Gastrocnemius medialis (tissue), 4 donors: ENCODE results near the gene ATP2C2. TPM values are rescaled to one million over a fixed set of nuclear protein-coding genes. Genes with fewer than 3 reads are reported as not detected.

ENCODE experiments used
- ATAC-seq, 2 donors: fragments of 150-250 bp; one replicate each; pipeline ENCODE4 v1.9.1; 2016
- DNase-seq, 2 donors: peaks; one replicate each; pipeline ENCODE4 v3.0.0-alpha.2; 2019
- H3K27ac ChIP-seq, 4 donors: fragments of 200-600 bp; sonication (generic); 1 replicate in 1 of 4; 2 replicates in 3 of 4; pipeline ENCODE4 v1.5.1; 2016 to 2018; ENCODE audit warnings: mild to moderate bottlenecking in 2 of 4, moderate library complexity in 1 of 4
- H3K27me3 ChIP-seq, 3 donors: fragments of 200-600 bp; sonication (generic) in 2 of 3; 1 replicate in 1 of 3; 2 replicates in 2 of 3; pipeline versions ENCODE4 v1.5.1 to v1.6.0; 2016 to 2019; ENCODE audit warnings: mild to moderate bottlenecking in 1 of 3, moderate library complexity in 1 of 3
- H3K36me3 ChIP-seq, 2 donors: fragments of 200-600 bp; sonication (generic) in 1 of 2; one replicate each; pipeline ENCODE4 v1.5.1; 2017 to 2018
- H3K4me1 ChIP-seq, 2 donors: fragments of 200-600 bp; sonication (generic) in 1 of 2; one replicate each; pipeline ENCODE4 v1.5.1; 2016 to 2017; ENCODE audit warnings: mild to moderate bottlenecking in 2 of 2
- H3K4me3 ChIP-seq, 4 donors: fragments of 200-600 bp; sonication (generic) in 3 of 4; 1 replicate in 1 of 4; 2 replicates in 3 of 4; pipeline ENCODE4 v1.5.1; 2016 to 2019; ENCODE audit warnings: mild to moderate bottlenecking in 2 of 4
- H3K9me3 ChIP-seq, 3 donors: fragments of 200-600 bp; sonication (generic) in 2 of 3; 1 replicate in 1 of 3; 2 replicates in 2 of 3; pipeline ENCODE4 v1.5.1; 2016 to 2019
- CTCF ChIP-seq, 5 experiments: fragments of 450-650 bp in 3 of 5; fragments of 200-600 bp in 2 of 5; sonication (generic) in 2 of 5; IDR thresholded peaks in 4 of 5; conservative IDR thresholded peaks in 1 of 5; 1 replicate in 4 of 5; 2 replicates in 1 of 5; pipeline ENCODE4 v1.5.1; 2016 to 2019; ENCODE audit warnings: antibody characterized with exemption in 5 of 5, mild to moderate bottlenecking in 3 of 5, moderate library complexity in 3 of 5
- POLR2A ChIP-seq, 2 donors: fragments of 450-650 bp; IDR thresholded peaks; one replicate each; pipeline ENCODE4 v1.6.1; 2017; ENCODE audit warnings: antibody characterized with exemption in 2 of 2, mild to moderate bottlenecking in 2 of 2, moderate library complexity in 2 of 2
- in situ Hi-C, 4 donors: fragments of 200-750 bp; cut with MboI; loops; one replicate each; pipeline versions ENCODE4 v1.15.0 to v1.8.0; 2017; ENCODE audit warnings: low sequenced_read_pairs in 4 of 4
- intact Hi-C: fragments of 100-400 bp; cut with DNase I; formaldehyde crosslinking; loops from one replicate; pipeline ENCODE4 v1.15.1; 2023; ENCODE audit warnings: low total_unique reads
- total RNA-seq, 4 donors: library from RNA; depleted of rRNA; stranded (reverse); fragments of >200 nt; gene quantifications; one replicate each; pipeline versions ENCODE4 v1.1.0 to v1.2.3, GENCODE V29; 2016

ATP2C2 gene
- total RNA-seq, 4 donors from 2014 or later = 0.44 TPM; not detected in 3

GRCh38 chr16:84382396-84382795 is 14.1 kb downstream of the ATP2C2 start:
- in situ Hi-C loops (no loop called here), intact Hi-C loops (no loop called here)
- TF ChIP-seq POLR2A (IDR thresholded peaks at IDR 0.05) = no peak
- TF ChIP-seq CTCF (IDR thresholded peaks at IDR 0.05 in 4 of 5, conservative IDR thresholded peaks at IDR 0.05 in 1 of 5) = no peak
- H3K4me1 ChIP-seq = no peaks in the 10 kb centered on the region
- H3K4me3 ChIP-seq = no peak overlapping the region
- no peak overlapping the region for H3K27ac ChIP-seq
- no peaks in the 10 kb centered on the region for H3K27me3 ChIP-seq
- H3K36me3 ChIP-seq = no peaks in the 10 kb centered on the region
- ATAC-seq = no peak
- H3K9me3 ChIP-seq = no peaks in the 10 kb centered on the region
- no peak for DNase-seq

GRCh38 chr16:84383106-84383505 is 14.8 kb downstream of the ATP2C2 start:
- ATAC-seq = no peak
- H3K27me3 ChIP-seq = no peaks in the 10 kb centered on the region
- H3K9me3 ChIP-seq = no peaks in the 10 kb centered on the region
- in situ Hi-C loops = no loop called here
- TF ChIP-seq POLR2A (IDR thresholded peaks at IDR 0.05) = no peak
- no peak for TF ChIP-seq CTCF (IDR thresholded peaks at IDR 0.05 in 4 of 5, conservative IDR thresholded peaks at IDR 0.05 in 1 of 5)
- no peaks in the 10 kb centered on the region for H3K36me3 ChIP-seq
- no peak overlapping the region for H3K27ac ChIP-seq
- H3K4me3 ChIP-seq = no peak overlapping the region
- no peaks in the 10 kb centered on the region for H3K4me1 ChIP-seq
- DNase-seq = no peak
- intact Hi-C loops = no loop called here

GRCh38 chr16:84386047-84386446 is 17.7 kb downstream of the ATP2C2 start:
- intact Hi-C loops (no loop called here), in situ Hi-C loops (no loop called here)
- H3K27me3 ChIP-seq = no peaks in the 10 kb centered on the region
- H3K4me3 ChIP-seq = no peak overlapping the region
- DNase-seq = no peak
- no peak for ATAC-seq
- H3K36me3 ChIP-seq = no peaks in the 10 kb centered on the region
- TF ChIP-seq CTCF (IDR thresholded peaks at IDR 0.05 in 4 of 5, conservative IDR thresholded peaks at IDR 0.05 in 1 of 5) (no peak), POLR2A (IDR thresholded peaks at IDR 0.05) (no peak)
- no peak overlapping the region for H3K27ac ChIP-seq
- no peaks in the 10 kb centered on the region for H3K4me1 ChIP-seq
- no peaks in the 10 kb centered on the region for H3K9me3 ChIP-seq

GRCh38 chr16:84387021-84387420 is 18.7 kb downstream of the ATP2C2 start:
- ATAC-seq = no peak
- intact Hi-C loops = no loop called here
- no peak for DNase-seq
- TF ChIP-seq POLR2A (IDR thresholded peaks at IDR 0.05) (no peak), CTCF (IDR thresholded peaks at IDR 0.05 in 4 of 5, conservative IDR thresholded peaks at IDR 0.05 in 1 of 5) (no peak)
- H3K4me3 ChIP-seq = no peak overlapping the region
- in situ Hi-C loops = no loop called here
- no peak overlapping the region for H3K27ac ChIP-seq
- peaks cover 0 to 2% (median 0%) of the 10 kb centered on the region in 3 donors for H3K27me3 ChIP-seq
- H3K4me1 ChIP-seq = no peaks in the 10 kb centered on the region
- no peaks in the 10 kb centered on the region for H3K9me3 ChIP-seq
- no peaks in the 10 kb centered on the region for H3K36me3 ChIP-seq

GRCh38 chr16:84390131-84390785 is 21.9 kb downstream of the ATP2C2 start:
- Histone ChIP-seq H3K36me3 (no peaks in the 10 kb centered on the region), H3K9me3 (no peaks in the 10 kb centered on the region), H3K4me1 (no peaks in the 10 kb centered on the region), H3K27me3 (peaks cover 0 to 7% (median 0%) of the 10 kb centered on the region in 3 donors), H3K4me3 (no peak overlapping the region), H3K27ac (no peak overlapping the region)
- intact Hi-C loops = no loop called here
- ATAC-seq = no peak
- in situ Hi-C loops = no loop called here
- no peak for DNase-seq
- no peak for TF ChIP-seq POLR2A (IDR thresholded peaks at IDR 0.05)
- no peak for TF ChIP-seq CTCF (IDR thresholded peaks at IDR 0.05 in 4 of 5, conservative IDR thresholded peaks at IDR 0.05 in 1 of 5)
